Measurements from ENCODE around the gene CDK5RAP3.
A peak's percentile ranks its signal among the peaks of the same experiment; 100 is the strongest.

Gene CDK5RAP3

GRCh38 chr17:47942096-47942510 lies 28.8 kb upstream of the CDK5RAP3 start:
- DNase-seq (ENCODE audit: low read depth): peak; percentile 23
- TF ChIP-seq CTCF (IDR thresholded peaks at IDR 0.05; ENCODE audit: insufficient read depth, low read depth, low read length, missing control alignments): no peak
- H3K4me3 ChIP-seq (ENCODE audit: low read depth, low read length): peak overlapping the region; percentile 89

- no peak for TF ChIP-seq CTCF (IDR thresholded peaks at IDR 0.05; ENCODE audit: insufficient read depth, low read depth, low read length, missing control alignments)
- no peak for DNase-seq (ENCODE audit: low read depth)
- peak overlapping the region; percentile 89 for H3K4me3 ChIP-seq (ENCODE audit: low read depth, low read length)
These were observed 28.3 kb upstream of the CDK5RAP3 start for GRCh38 chr17:47942568-47942967.

- H3K4me3 ChIP-seq (ENCODE audit: low read depth, low read length): no peak overlapping the region
- no peak for TF ChIP-seq CTCF (IDR thresholded peaks at IDR 0.05; ENCODE audit: insufficient read depth, low read depth, low read length, missing control alignments)
- peak; percentile 54 for DNase-seq (ENCODE audit: low read depth)
These were observed 25.8 kb upstream of the CDK5RAP3 start for GRCh38 chr17:47945080-47945479.

- TF ChIP-seq CTCF (IDR thresholded peaks at IDR 0.05; ENCODE audit: insufficient read depth, low read depth, low read length, missing control alignments): no peak
- H3K4me3 ChIP-seq (ENCODE audit: low read depth, low read length): no peak overlapping the region
- DNase-seq (ENCODE audit: low read depth): no peak
These were observed 25.1 kb upstream of the CDK5RAP3 start for GRCh38 chr17:47945529-47946508.

- no peak overlapping the region for H3K4me3 ChIP-seq (ENCODE audit: low read depth, low read length)
- TF ChIP-seq CTCF (IDR thresholded peaks at IDR 0.05; ENCODE audit: insufficient read depth, low read depth, low read length, missing control alignments): no peak
- DNase-seq (ENCODE audit: low read depth): no peak
These were observed 24.4 kb upstream of the CDK5RAP3 start for GRCh38 chr17:47946516-47946915.

- H3K4me3 ChIP-seq (ENCODE audit: low read depth, low read length): no peak overlapping the region
- peak; percentile 86 for TF ChIP-seq CTCF (IDR thresholded peaks at IDR 0.05; ENCODE audit: insufficient read depth, low read depth, low read length, missing control alignments)
- peak; percentile 89 for DNase-seq (ENCODE audit: low read depth)
These were observed 23.9 kb upstream of the CDK5RAP3 start for GRCh38 chr17:47946929-47947397.

Data from GM12865 (cell line).